Activated CD8-positive, alpha-beta T cell treated with anti-CD3 and anti-CD28 coated beads, Interleukin-2, amount 10 ng/mL, durations not matched to agents 7 days and 5 days (primary cell): ENCODE measurements around the gene THADA. TPM values are rescaled to one million over a fixed set of nuclear protein-coding genes. Genes with fewer than 3 reads are reported as not detected.

Experiments
- ATAC-seq: fragments of 150-1000 bp; cut with Tn5 transposase; one replicate; pipeline ENCODE4 v1.10.0; 2021; ENCODE audit warnings: moderate library complexity
- CTCF ChIA-PET: fragments of 350-600 bp; sonication (Branson Sonifier 250); formaldehyde crosslinking; loops from one replicate; lab custom pipeline; 2021; ENCODE audit warnings: antibody characterized with exemption; lab: Charles Lee
- POLR2A ChIA-PET: fragments of 350-600 bp; sonication (Branson Sonifier 250); formaldehyde crosslinking; loops from one replicate; lab custom pipeline; 2021; ENCODE audit warnings: antibody characterized with exemption; lab: Charles Lee
- DNase-seq: peaks from one replicate; pipeline ENCODE4 v3.0.0-alpha.2; 2020
- H3K27ac Mint-ChIP-seq: one replicate; pipeline ENCODE4 v1.8.0; 2021; ENCODE audit warnings: mild to moderate bottlenecking, mixed read lengths
- H3K27me3 Mint-ChIP-seq: one replicate; pipeline ENCODE4 v1.8.0; 2021; ENCODE audit warnings: low read depth, mixed read lengths
- H3K36me3 Mint-ChIP-seq: one replicate; pipeline ENCODE4 v1.8.0; 2021; ENCODE audit warnings: low read depth, mixed read lengths
- H3K4me1 Mint-ChIP-seq: one replicate; pipeline ENCODE4 v1.8.0; 2021; ENCODE audit warnings: low read depth, mixed read lengths
- H3K4me3 Mint-ChIP-seq: one replicate; pipeline ENCODE4 v1.8.0; 2021; ENCODE audit warnings: mild to moderate bottlenecking, mixed read lengths
- H3K9me3 Mint-ChIP-seq: one replicate; pipeline ENCODE4 v1.8.0; 2022; ENCODE audit warnings: mixed read lengths; ENCODE audit not compliant: insufficient read depth
- total RNA-seq, 2 experiments: library from RNA; stranded (reverse); gene quantifications; one replicate each; pipeline ENCODE4 v1.2.3, GENCODE V29; 2021

Gene THADA
- total RNA-seq, 2 experiments from 2014 or later = 27.0 to 31.9 TPM

DNA sequence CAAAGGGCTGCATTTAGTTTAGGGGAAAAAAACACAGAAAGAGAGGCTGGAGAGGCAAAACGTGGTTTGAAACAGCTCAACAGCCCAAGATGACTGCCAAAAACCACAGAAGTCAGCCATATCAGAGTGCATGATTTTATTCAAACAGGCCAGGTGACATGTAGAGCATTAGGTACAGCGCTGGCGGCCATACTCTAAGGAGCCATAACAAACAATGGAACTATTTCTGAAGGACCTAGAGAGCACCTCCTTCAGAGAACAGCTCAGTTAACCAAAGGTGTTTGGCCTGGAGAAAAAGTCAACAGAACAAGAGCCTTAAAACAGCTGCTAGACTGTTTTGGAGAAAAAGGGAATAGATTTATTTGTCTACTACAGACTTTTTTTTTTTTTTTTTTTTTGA is 2.6 kb downstream of the THADA start:
- no peaks in the 10 kb centered on the region for H3K27me3 Mint-ChIP-seq
- no peaks in the 10 kb centered on the region for H3K9me3 Mint-ChIP-seq
- H3K4me3 Mint-ChIP-seq = no peak overlapping the region
- peaks cover 15% of the 10 kb centered on the region for H3K36me3 Mint-ChIP-seq
- CTCF ChIA-PET = interaction anchor here (1.5 to 3.9 kb wide), 2 partner anchors 12 to 16 kb away, joined by 3 to 18 read pairs; no protein-coding TSS in a partner anchor
- ATAC-seq (no peak), DNase-seq (no peak)
- peaks cover 31% of the 10 kb centered on the region for H3K4me1 Mint-ChIP-seq
- POLR2A ChIA-PET = interaction anchor here (1.1 kb wide), 1 partner anchor 367 kb away, joined by 3 read pairs; the partner anchor contains the start of gene ZFP36L2
- H3K27ac Mint-ChIP-seq = no peak overlapping the region

DNA sequence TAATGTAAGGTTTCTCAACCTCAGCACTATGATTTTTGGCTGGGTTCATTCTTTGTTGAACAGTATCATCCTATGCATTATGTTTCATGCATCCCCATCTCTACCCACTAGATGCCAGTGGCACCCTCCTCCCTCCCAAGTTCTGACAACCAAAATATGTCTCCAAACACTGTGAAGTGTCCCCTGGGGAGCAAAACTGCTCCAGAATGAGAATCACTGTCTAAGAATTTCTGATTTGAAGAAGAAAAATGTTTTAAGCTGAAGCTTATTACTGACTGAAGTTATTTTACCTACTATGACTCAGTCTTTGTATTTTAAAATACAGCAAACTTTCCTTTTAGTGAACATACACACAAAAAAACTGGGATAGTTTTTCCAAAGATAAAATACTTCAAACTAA is 3.4 kb downstream of the THADA start:
- no peak overlapping the region for H3K4me3 Mint-ChIP-seq
- peaks cover 31% of the 10 kb centered on the region for H3K4me1 Mint-ChIP-seq
- CTCF ChIA-PET = interaction anchor here (0.6 kb wide), 1 partner anchor 15 kb away, joined by 4 read pairs; no protein-coding TSS in a partner anchor
- peaks cover 16% of the 10 kb centered on the region for H3K36me3 Mint-ChIP-seq
- H3K9me3 Mint-ChIP-seq = no peaks in the 10 kb centered on the region
- no peak for ATAC-seq
- POLR2A ChIA-PET = interaction anchor here (1.1 kb wide), 1 partner anchor 366 kb away, joined by 3 read pairs; the partner anchor contains the start of gene ZFP36L2
- no peak overlapping the region for H3K27ac Mint-ChIP-seq
- H3K27me3 Mint-ChIP-seq = no peaks in the 10 kb centered on the region
- DNase-seq = no peak

DNA sequence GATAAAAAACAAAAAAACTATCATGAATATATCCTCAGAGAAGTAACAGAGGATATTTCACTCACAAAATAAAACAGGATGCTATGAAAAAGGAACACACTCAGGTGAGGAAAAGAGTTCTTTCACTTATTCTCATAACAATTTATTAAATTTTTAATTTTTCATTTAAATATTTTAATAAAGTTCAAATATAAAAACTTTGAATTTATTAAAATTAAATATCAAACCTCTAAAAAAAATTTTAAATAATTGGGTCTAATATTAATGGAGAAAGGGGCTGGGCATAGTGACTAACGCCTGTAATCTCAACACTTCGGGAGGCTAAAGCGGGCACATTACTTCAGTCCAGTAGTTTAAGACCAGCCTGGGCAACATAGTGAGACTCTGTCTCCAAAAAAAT is 10.1 kb downstream of the THADA start:
- Mint-ChIP-seq H3K4me3 (no peak overlapping the region), H3K4me1 (no peaks in the 10 kb centered on the region), H3K27ac (no peak overlapping the region), H3K9me3 (no peaks in the 10 kb centered on the region), H3K36me3 (peaks cover 36% of the 10 kb centered on the region), H3K27me3 (no peaks in the 10 kb centered on the region)
- CTCF ChIA-PET = interaction anchor here (5.0 kb wide), 1 partner anchor 9 kb away, joined by 31 read pairs; no protein-coding TSS in a partner anchor
- ATAC-seq = no peak
- DNase-seq = no peak
- POLR2A ChIA-PET = no interaction called here

DNA sequence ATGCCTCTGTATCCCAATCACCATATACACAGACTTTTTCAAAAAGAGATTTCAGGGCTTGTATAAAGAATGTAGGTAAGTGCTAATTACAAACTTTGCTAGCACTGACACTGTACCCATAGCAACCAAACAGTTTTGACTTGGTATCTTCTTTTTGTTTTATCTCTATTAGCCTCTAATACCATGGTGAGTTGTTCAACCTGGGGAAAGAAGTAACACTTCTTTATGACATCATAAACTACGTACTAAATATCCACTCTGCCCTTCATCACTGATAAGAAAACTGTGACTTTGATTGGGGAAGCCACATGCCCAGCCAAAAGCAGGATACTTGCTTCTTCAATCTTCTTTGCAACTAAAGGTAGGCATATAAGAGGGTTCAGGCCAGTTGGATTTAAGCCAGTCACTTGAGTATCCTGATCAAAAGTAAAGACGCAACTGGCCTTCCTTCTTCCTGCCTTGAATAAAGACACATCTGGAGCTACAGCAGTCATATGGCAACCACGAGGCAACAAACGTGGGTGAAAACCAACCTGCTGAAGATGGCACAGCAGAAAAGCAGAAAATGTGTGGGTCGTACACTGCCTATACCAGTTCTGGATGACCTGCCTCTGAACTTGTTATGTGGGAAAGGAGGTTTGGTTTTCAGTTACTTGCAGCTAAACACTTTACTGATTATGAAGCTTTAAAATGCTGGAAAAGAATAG is 16.4 kb downstream of the THADA start:
- Mint-ChIP-seq H3K4me1 (peaks cover 14% of the 10 kb centered on the region), H3K9me3 (no peaks in the 10 kb centered on the region), H3K27ac (no peak overlapping the region), H3K27me3 (no peaks in the 10 kb centered on the region), H3K4me3 (no peak overlapping the region), H3K36me3 (peaks cover 49% of the 10 kb centered on the region)
- DNase-seq = no peak
- CTCF ChIA-PET = interaction anchor here (0.9 to 1.3 kb wide), 3 partner anchors 10 to 37 kb away, joined by 3 to 6 read pairs (median 4); no protein-coding TSS in a partner anchor
- POLR2A ChIA-PET = no interaction called here
- no peak for ATAC-seq

DNA sequence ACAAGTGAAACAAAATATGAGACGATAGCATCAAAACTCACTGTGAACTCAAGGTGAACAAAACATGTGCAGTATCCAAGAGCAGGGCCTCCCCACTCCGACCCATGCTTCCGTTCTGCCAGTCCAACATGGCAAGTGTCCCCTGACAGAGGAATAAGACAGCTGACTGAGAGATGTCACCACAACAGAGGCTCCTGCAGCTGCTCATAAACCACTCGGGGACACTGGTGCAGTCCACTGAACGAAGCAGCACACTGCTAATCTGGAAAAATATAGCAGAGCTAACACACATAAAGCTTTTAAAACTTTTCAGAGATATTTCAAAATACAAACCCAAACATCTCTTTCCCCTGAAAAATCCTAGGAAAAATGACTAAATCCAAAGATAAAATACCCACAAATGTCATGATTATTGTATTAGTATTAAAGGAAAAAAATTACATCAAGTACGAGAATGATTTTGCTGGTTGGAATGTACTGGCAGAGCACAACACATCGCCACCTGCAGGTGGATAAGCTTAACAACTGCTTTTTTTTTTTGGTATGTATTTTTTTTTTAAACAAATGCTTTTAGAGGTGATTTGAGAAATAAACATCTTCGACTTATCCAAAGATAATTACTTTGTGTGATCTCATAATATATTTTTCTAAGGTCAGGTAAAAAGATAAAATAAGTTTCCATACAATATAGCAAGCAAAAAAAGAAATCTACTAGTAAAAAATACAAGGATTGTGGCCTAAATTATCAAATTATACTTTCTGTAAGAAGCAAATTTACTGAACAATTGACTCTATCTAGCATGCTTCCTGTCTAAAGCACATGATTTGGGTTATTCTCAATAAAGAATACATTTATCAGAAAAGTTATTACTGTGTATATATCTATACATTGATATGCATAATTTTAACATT is 18.6 kb downstream of the THADA start:
- Mint-ChIP-seq H3K36me3 (peaks cover 51% of the 10 kb centered on the region), H3K4me3 (no peak overlapping the region), H3K4me1 (peaks cover 14% of the 10 kb centered on the region), H3K27me3 (no peaks in the 10 kb centered on the region), H3K9me3 (no peaks in the 10 kb centered on the region), H3K27ac (no peak overlapping the region)
- ATAC-seq (no peak), DNase-seq (peak; percentile 43)
- ChIA-PET CTCF (interaction anchor here (0.6 to 2.8 kb wide), 36 partner anchors 10 to 767 kb away, joined by 3 to 63 read pairs (median 4); partner anchors contain the start of gene THADA), POLR2A (interaction anchor here (1.1 to 1.3 kb wide), 2 partner anchors 13 to 19 kb away, joined by 3 to 5 read pairs; partner anchors contain the start of gene THADA)

DNA sequence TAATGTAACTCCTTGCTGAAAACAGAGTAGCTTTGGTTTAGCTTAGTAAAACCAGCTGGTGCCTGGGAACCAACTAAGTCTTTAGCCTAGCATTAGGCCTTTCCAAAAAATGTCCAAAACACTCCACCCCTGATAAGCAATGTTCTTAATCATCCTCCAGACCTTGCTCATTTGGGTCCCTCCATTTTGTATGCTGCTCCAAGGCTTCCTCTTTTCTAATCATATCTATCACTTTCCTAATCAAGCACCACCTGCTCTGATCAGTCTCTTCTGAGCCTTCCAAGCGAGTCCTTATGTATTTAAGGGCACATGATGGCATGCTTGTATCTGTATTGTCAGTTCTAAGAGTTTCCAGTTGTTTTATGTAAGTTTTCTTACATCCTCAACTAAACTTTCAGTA is 23.6 kb downstream of the THADA start:
- DNase-seq (no peak), ATAC-seq (no peak)
- H3K4me3 Mint-ChIP-seq = no peak overlapping the region
- ChIA-PET POLR2A (no interaction called here), CTCF (interaction anchor here (1.0 to 1.5 kb wide), 2 partner anchors 16 to 24 kb away, joined by 4 read pairs; partner anchors contain the start of gene THADA)
- H3K36me3 Mint-ChIP-seq = peaks cover 58% of the 10 kb centered on the region
- no peaks in the 10 kb centered on the region for H3K27me3 Mint-ChIP-seq
- peaks cover 27% of the 10 kb centered on the region for H3K4me1 Mint-ChIP-seq
- H3K9me3 Mint-ChIP-seq = no peaks in the 10 kb centered on the region
- H3K27ac Mint-ChIP-seq = no peak overlapping the region

DNA sequence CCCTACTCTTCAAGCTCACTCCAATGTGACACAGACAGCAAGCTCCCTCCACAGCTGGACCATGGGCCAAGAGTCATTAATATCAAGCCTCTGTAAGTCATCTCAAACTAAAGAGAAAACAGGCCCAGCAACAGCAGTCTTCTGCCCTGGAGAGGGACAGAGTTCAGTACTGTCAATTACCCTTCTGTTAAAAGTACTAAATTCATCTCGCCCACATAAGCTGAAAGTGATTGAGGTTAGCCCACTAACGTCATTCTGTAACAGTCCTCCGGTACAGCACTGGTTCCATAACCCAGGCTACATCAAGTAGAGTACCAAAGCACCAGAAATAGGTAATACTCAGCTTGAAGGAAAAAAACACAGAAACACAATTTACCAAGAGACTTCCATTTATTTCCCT is 25.9 kb downstream of the THADA start:
- H3K36me3 Mint-ChIP-seq = peaks cover 57% of the 10 kb centered on the region
- ATAC-seq = peak; percentile 79
- H3K27me3 Mint-ChIP-seq = no peaks in the 10 kb centered on the region
- ChIA-PET POLR2A (interaction anchor here (0.7 to 1.2 kb wide), 2 partner anchors 13 to 26 kb away, joined by 3 to 7 read pairs; partner anchors contain the start of gene THADA), CTCF (interaction anchor here (0.9 to 5.9 kb wide), 5 partner anchors 8 to 28 kb away, joined by 3 to 63 read pairs (median 8); no protein-coding TSS in a partner anchor)
- no peak overlapping the region for H3K4me3 Mint-ChIP-seq
- no peaks in the 10 kb centered on the region for H3K9me3 Mint-ChIP-seq
- peaks cover 44% of the 10 kb centered on the region for H3K4me1 Mint-ChIP-seq
- peak; percentile 34 for DNase-seq
- peak overlapping the region; percentile 66 for H3K27ac Mint-ChIP-seq

DNA sequence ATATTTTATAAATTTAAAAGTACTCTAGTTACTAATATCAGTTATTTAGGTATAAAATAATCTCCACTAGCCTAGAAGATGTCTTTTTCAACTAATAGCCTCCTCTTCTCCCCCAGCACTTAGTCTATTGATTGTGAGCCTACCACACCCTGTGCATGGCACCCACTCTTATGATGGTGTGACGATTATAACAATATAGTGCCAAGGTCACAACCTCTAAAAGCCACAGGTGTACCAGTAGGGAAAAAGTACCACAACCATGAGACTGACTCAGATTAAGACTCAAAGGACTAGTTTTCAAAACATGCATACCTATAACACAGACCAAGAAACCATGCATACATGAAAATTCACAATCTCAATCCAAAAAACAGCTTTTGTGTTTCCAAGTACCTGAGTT is 27.6 kb downstream of the THADA start:
- H3K27ac Mint-ChIP-seq = no peak overlapping the region

DNA sequence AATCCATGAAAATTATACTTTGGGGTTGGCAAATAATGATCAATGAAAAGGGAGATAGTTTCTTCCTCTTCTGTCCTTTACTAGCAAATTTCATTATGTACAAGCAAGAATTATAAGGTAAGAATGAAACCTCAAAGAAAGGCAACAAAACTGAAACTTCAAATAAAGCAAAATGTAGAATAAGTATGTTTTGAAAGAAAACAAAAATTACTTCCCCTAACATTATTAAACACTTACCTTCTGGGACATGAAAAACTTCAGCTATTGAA is 29.4 kb downstream of the THADA start:
- H3K9me3 Mint-ChIP-seq = no peaks in the 10 kb centered on the region
- no peaks in the 10 kb centered on the region for H3K27me3 Mint-ChIP-seq
- ATAC-seq (no peak), DNase-seq (no peak)
- H3K4me1 Mint-ChIP-seq = peaks cover 73% of the 10 kb centered on the region
- CTCF ChIA-PET = interaction anchor here (0.7 to 5.9 kb wide), 5 partner anchors 9 to 592 kb away, joined by 3 to 63 read pairs (median 4); partner anchors contain the start of gene THADA
- POLR2A ChIA-PET = interaction anchor here (0.6 kb wide), 1 partner anchor 601 kb away, joined by 3 read pairs; no protein-coding TSS in a partner anchor
- no peak overlapping the region for H3K4me3 Mint-ChIP-seq
- peaks cover 65% of the 10 kb centered on the region for H3K36me3 Mint-ChIP-seq
- no peak overlapping the region for H3K27ac Mint-ChIP-seq

More for the DNA sequence above, 27.6 kb downstream of the THADA start:
- H3K4me3 Mint-ChIP-seq = no peak overlapping the region
- ATAC-seq (no peak), DNase-seq (no peak)
- no peaks in the 10 kb centered on the region for H3K27me3 Mint-ChIP-seq
- H3K9me3 Mint-ChIP-seq = no peaks in the 10 kb centered on the region
- ChIA-PET POLR2A (interaction anchor here (0.6 kb wide), 1 partner anchor 12 kb away, joined by 3 read pairs; no protein-coding TSS in a partner anchor), CTCF (interaction anchor here (1.6 to 5.9 kb wide), 3 partner anchors 9 to 26 kb away, joined by 6 to 63 read pairs (median 8); no protein-coding TSS in a partner anchor)
- H3K4me1 Mint-ChIP-seq = peaks cover 58% of the 10 kb centered on the region
- H3K36me3 Mint-ChIP-seq = peaks cover 62% of the 10 kb centered on the region

DNA sequence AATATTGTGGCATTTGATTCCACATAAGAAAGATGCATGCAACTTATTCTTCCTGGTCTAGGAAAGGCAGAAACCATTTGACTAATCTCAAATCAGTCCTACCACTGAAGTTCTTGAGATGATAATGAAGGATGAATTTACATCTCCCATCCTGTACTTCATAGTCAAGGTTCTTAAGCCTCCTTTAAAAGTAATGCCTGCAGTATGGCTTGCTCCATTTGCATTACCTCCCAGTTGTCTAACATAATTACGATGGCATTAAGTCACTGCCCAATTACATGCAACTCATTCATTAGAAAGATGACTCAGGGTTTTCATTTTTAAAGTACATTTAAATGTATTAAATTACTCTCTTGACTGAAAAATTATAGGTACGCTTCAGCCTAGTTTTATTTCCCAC is 32.2 kb downstream of the THADA start:
- H3K4me3 Mint-ChIP-seq = no peak overlapping the region
- no peak for ATAC-seq
- DNase-seq = no peak
- ChIA-PET CTCF (interaction anchor here (1.1 kb wide), 1 partner anchor 13 kb away, joined by 3 read pairs; no protein-coding TSS in a partner anchor), POLR2A (no interaction called here)
- peaks cover 82% of the 10 kb centered on the region for H3K4me1 Mint-ChIP-seq
- no peaks in the 10 kb centered on the region for H3K9me3 Mint-ChIP-seq
- H3K36me3 Mint-ChIP-seq = peaks cover 56% of the 10 kb centered on the region
- no peak overlapping the region for H3K27ac Mint-ChIP-seq
- no peaks in the 10 kb centered on the region for H3K27me3 Mint-ChIP-seq

DNA sequence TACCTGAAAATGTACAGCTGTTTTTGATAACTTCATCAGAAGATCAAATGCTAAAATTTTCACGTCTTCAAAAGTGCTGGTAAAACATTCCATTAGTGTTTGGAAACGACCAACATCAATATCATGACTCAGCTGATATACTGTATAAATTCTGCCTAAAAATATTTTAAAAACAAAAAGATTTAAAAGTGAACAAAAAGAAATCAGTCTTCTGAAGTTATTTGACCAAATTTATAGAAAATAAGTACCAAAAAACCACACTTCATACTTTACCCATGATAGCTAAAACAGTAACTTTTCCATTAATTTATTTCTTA is 35.6 kb downstream of the THADA start:
- ChIA-PET CTCF (interaction anchor here (1.0 to 3.0 kb wide), 9 partner anchors 9 to 732 kb away, joined by 3 to 30 read pairs (median 4); partner anchors contain the start of gene THADA), POLR2A (interaction anchor here (0.8 to 1.1 kb wide), 3 partner anchors 18 to 334 kb away, joined by 3 read pairs; partner anchors contain the start of genes THADA and ZFP36L2)
- Mint-ChIP-seq H3K36me3 (peaks cover 56% of the 10 kb centered on the region), H3K4me1 (peaks cover 55% of the 10 kb centered on the region), H3K9me3 (no peaks in the 10 kb centered on the region), H3K4me3 (no peak overlapping the region), H3K27ac (no peak overlapping the region), H3K27me3 (no peaks in the 10 kb centered on the region)
- ATAC-seq = no peak
- no peak for DNase-seq
